Measurements from ENCODE around the gene CAMKK1. TPM values are rescaled to one million over a fixed set of nuclear protein-coding genes. Genes with fewer than 3 reads are reported as not detected.

CAMKK1 gene
- total RNA-seq, 2 experiments from 2014 or later, result 4.8 to 5.0 TPM

Other genes starting within 250 kb of the CAMKK1 start
- 10 to 100 TPM; 12.3 to 13.6 TPM for gene TAX1BP3, start 224.5 kb downstream of the CAMKK1 start, total RNA-seq
- gene EMC6, start 224.2 kb downstream of the CAMKK1 start, total RNA-seq, result 10 to 100 TPM; 83.6 to 85.8 TPM
- 10 to 100 TPM; 32.0 to 38.7 TPM for gene P2RX5, start 196.9 kb downstream of the CAMKK1 start, total RNA-seq
- gene HASPIN, start 169.2 kb downstream of the CAMKK1 start, total RNA-seq, result 10 to 100 TPM; 23.8 to 24.6 TPM
- gene ITGAE, start 91.9 kb downstream of the CAMKK1 start, total RNA-seq, result 10 to 100 TPM; 24.9 to 29.8 TPM
- gene NCBP3, start 46.8 kb downstream of the CAMKK1 start, total RNA-seq, result 10 to 100 TPM; 39.9 to 41.1 TPM
- under 1 TPM; 0.45 to 0.54 TPM for gene P2RX1, start 23.4 kb upstream of the CAMKK1 start, total RNA-seq
- gene ATP2A3, start 71.4 kb upstream of the CAMKK1 start, total RNA-seq, result 10 to 100 TPM; 85.7 to 89.9 TPM
- 10 to 100 TPM; 23.7 to 27.0 TPM for gene ZZEF1, start 250.0 kb upstream of the CAMKK1 start, total RNA-seq